ENCODE data around the gene G6PC1.
"Not testable (repeated sequence)": the region's sequence is repeated elsewhere in the genome, so short reads cannot be mapped to it uniquely, and the experiment has no call there.

Gene G6PC1

GRCh38 chr17:42900460-42901331 is at the start of gene G6PC1:
Gene G6PC1 (plus strand): TSS chr17:42900799. CDS start chr17:42900877, 78 bp downstream.
- DNase-seq, result no peak

- no peak for DNase-seq
These were observed 49.6 kb upstream of the G6PC1 start, which contains the start of gene AOC3 for GRCh38 chr17:42850954-42851353. Gene AOC3 (plus strand): TSS chr17:42851199. CDS start chr17:42851344, 145 bp downstream.

GRCh38 chr17:42851371-42852240 is 49.0 kb upstream of the G6PC1 start:
- not testable (repeated sequence) for DNase-seq

- DNase-seq, result no peak
These were observed 48.2 kb upstream of the G6PC1 start for GRCh38 chr17:42852351-42852750.

GRCh38 chr17:42853004-42853403 is 47.6 kb upstream of the G6PC1 start:
- no peak for DNase-seq

- no peak for DNase-seq
These were observed 47.0 kb upstream of the G6PC1 start for GRCh38 chr17:42853597-42853967.

GRCh38 chr17:42853968-42854790 is 46.4 kb upstream of the G6PC1 start:
- DNase-seq, result no peak

GRCh38 chr17:42855048-42855596 is 45.5 kb upstream of the G6PC1 start:
- DNase-seq, result no peak

GRCh38 chr17:42856093-42856492 is 44.5 kb upstream of the G6PC1 start:
- DNase-seq, result not testable (repeated sequence)

- DNase-seq, result not testable (repeated sequence)
These were observed 44.1 kb upstream of the G6PC1 start for GRCh38 chr17:42856516-42856915.

GRCh38 chr17:42857389-42857788 is 43.2 kb upstream of the G6PC1 start:
- DNase-seq, result no peak

GRCh38 chr17:42865638-42866094 is 34.9 kb upstream of the G6PC1 start:
- DNase-seq, result no peak

- no peak for DNase-seq
These were observed 34.4 kb upstream of the G6PC1 start for GRCh38 chr17:42866216-42866615.

GRCh38 chr17:42866631-42867575 is 33.7 kb upstream of the G6PC1 start:
- no peak for DNase-seq

- not testable (repeated sequence) for DNase-seq
These were observed 32.8 kb upstream of the G6PC1 start for GRCh38 chr17:42867694-42868261.

GRCh38 chr17:42868338-42868737 is 32.3 kb upstream of the G6PC1 start:
- no peak for DNase-seq

- no peak for DNase-seq
These were observed 29.0 kb upstream of the G6PC1 start for GRCh38 chr17:42871647-42872046.

- DNase-seq, result no peak
These were observed 28.2 kb upstream of the G6PC1 start for GRCh38 chr17:42872251-42872965.

- DNase-seq, result no peak
These were observed 27.3 kb upstream of the G6PC1 start for GRCh38 chr17:42873315-42873714.

All from C1 segment of cervical spinal cord (tissue), 14 donors.